CD4-positive, alpha-beta T cell treated with Interferon alpha-2 for 1 hour (primary cell): ENCODE measurements around the gene FEN1.

ENCODE experiments used
- DNase-seq, 2 donors: peaks; one replicate each; pipeline ENCODE4 v3.0.0-alpha.2; 2020 to 2022

Gene FEN1

DNA sequence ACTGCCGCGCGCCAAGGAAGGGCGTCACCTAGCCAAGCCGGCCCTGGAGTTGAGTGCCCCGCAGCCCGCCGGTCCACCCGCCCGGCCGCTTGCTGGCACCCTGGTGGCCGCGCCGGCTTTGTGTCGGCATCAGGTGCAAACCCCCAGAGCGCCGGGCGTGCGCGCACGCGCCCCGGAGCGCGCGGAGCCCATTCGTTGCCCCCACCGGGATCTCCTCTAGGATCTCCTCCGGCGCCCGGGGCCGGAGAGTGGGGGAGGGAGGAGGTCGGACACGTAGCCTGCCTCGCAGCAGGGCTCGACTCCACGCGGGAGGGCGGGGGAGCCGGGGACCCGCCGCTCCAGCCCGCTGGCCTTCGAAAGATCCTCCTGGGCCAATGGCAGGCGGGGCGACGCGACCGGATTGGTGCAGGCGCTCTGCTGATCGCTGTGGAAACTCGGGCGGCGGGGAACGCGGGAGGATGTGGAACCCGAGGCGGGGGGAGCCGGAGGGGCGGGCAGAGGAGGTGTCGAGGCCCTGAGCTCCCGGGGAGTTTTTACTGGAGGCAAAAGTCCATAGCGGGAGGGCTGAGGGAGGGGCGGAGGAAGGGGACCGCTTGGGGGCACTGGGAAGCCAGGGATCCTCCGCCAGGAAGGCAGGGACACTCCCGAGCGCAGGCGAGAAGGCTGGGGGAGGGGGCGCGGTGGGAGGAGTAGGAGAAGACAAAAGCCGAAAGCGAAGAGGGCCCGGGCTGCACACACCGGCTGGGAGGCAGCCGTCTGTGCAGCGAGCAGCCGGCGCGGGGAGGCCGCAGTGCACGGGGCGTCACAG, 35.1 kb downstream of the FEN1 start, which contains the start of gene FADS2:
Gene FADS2, plus strand, starts transcription at position 730 of the 808 bp plus-strand sequence. CDS start 91 bp downstream, outside the sequence.
- peak; percentile 59 to 68 for DNase-seq

DNA sequence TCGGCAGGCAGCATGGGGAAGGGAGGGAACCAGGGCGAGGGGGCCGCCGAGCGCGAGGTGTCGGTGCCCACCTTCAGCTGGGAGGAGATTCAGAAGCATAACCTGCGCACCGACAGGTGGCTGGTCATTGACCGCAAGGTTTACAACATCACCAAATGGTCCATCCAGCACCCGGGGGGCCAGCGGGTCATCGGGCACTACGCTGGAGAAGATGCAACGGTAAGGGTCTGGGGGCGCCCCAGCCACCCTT, 35.6 kb downstream of the FEN1 start:
- no peak for DNase-seq

DNA sequence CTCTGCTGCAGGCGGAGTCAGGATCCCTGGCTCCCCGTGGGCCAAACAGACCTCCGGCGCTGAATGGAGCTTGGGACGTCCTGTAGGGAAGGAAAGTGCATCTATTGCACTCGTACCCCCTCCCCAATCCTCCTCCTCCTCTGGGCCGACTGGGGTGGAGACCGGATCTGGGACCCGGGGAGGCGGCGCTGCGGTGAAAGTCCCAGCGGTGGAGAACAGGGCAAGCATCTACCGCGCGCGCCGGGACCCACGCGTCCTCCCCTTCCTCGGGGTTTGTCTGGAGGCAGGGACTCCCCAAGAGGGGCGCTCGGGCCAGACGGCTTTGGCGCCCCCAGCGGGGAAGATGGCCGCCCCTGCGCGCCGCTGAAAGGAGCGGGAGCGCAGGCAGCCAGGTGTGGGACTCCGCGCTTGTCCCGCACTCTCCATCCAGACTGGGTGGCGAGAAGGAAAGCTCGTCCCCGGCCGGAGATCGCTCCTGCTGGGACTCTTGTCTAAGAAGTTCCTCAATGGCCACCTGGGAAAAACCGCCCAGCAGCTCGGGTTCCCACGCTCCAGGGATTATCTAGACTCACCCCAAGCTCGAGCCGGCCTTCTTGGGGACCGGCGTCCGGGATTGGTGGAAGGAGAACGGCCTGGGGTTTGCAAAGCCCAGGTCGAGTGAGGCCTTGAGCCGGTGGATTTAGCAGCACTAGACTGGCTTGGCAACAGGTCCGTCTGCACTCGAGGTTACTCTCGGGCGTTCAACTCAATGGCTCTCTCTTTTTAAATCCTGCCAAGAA, 36.1 kb downstream of the FEN1 start:
- DNase-seq: peak in 1 of 2 donors; percentile 26

DNA sequence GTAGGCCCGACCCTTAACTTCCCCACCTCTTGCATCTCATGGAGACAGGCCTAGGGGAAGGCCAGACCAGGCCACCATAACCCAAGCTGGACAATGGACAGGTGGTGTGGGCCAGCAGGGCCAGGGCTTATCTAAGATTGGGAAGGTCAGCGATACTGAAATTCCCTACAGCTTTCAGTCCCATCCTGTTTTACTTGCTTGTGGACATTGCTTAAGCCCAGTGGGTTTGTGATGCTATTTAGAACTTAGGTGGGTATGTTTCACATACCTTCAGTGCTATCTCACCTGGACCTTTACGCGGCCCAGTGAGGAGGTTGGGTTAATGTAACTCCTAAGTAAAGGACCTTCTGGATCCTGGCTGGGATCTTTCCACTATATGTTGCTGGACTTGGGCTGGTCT, 37.1 kb downstream of the FEN1 start:
- no peak for DNase-seq

DNA sequence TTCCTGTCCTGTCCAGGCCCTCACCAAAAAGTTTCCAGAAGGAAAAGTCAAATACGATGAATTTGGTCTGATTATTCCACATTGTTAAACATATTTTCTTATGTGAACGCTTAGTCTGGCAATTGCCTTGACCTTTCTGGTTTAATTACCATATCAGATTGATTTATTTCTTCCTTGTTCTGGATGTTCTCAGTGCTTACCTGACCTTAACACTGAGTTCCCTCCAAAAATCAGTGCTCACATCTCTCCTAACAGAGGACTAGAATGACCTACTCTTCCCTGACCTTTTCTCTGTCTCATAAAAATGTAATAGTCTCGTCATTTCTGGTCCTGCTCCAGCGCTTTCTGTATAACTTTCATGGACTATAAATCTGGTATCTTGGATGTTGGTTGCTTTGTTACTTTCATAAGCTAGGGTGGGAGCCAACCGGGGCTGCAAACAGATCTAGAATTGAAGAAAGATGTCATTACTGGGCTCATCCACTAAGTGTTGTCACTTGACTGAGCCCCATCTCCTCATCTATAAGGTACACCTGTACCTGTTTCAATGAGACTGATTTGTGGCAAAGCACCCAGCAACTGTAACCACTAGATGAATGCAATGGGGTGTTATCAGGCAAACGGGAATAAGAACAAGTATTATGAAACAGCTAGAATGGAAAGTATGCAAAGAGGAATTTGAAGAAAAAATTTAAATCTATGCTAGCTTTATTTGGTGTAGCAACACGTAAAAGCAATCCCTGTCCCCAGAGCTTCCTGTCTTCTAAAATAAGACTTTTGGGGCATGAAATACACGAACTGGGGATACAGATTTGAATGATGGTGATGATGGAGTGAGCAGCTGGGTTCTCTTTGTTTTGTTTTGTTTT, 37.8 kb downstream of the FEN1 start:
- no peak for DNase-seq

DNA sequence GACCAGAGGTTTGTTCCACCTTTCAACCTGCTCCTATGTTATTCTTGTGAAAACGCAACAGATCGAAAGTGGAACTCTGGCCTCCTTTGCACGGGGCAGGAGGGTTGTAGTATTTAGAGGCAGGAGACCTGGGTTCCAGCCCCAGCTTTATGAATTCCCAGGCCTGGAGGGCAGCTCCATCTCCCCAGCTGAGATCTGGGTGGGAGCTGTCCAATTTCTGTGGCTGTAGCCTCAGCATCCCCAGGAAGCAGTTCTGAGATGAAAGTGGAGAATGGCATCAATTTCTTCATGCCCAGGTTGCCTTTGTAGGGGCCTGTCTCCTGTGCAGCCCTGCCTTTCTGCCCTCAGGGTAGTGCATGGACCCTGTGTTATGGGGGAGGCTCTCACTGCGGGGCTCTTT, 39.5 kb downstream of the FEN1 start:
- no peak for DNase-seq

DNA sequence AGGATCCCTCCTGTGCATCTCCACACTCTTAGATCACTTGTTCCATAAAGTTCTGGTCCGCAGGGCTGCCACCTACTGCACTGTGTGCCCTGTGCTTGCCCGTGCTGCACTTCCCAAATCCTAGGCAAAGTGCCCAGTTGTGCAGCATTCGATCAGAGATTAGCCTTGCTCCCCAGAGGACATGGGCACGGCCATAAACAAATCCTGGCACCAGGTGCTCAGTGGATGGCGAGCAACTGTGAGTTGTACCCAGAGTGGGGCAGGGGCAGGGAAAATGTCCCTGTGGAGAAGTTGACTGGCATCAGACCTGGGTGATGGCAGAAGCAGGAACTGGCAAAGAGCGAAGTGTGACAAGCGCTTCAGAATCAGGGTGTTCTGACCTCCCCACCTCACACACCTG, 40.0 kb downstream of the FEN1 start:
- DNase-seq: no peak

DNA sequence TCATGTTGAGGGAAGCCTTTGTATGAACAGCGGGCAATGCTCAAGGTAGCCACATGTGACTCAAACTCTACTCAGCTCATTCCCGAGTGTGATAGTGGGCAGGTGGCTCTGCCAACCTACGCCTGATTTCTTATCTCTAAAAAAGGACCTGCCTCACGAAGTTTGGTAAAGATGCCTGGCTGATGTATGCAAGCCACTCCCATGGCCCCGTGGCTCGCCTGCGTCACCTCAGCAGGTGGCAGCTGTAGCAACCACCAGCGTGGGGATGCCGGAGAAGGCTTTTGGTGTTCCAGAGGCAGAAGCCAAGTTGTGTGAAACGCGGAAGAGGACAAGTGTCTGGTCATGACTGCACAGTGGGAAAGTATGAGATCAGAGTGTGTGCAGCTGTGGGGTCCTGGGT, 40.8 kb downstream of the FEN1 start:
- DNase-seq: no peak

DNA sequence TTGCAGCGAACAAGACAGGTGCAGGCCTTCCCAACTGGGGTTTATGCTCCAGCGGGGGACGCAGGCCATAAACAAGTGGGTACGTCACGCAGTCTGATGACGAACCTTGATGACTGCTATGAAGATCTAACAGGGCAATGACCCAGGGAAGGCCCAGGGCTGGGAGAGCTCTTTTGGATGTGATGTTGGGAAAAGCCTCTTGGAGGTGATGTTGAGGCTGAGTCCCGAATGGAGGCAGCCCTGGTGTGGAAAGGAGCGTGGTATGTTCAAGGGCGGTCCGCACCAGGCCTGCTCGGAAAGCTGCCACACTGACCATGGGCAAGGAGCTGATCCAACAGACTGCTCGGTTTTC, 41.2 kb downstream of the FEN1 start:
- DNase-seq: no peak

DNA sequence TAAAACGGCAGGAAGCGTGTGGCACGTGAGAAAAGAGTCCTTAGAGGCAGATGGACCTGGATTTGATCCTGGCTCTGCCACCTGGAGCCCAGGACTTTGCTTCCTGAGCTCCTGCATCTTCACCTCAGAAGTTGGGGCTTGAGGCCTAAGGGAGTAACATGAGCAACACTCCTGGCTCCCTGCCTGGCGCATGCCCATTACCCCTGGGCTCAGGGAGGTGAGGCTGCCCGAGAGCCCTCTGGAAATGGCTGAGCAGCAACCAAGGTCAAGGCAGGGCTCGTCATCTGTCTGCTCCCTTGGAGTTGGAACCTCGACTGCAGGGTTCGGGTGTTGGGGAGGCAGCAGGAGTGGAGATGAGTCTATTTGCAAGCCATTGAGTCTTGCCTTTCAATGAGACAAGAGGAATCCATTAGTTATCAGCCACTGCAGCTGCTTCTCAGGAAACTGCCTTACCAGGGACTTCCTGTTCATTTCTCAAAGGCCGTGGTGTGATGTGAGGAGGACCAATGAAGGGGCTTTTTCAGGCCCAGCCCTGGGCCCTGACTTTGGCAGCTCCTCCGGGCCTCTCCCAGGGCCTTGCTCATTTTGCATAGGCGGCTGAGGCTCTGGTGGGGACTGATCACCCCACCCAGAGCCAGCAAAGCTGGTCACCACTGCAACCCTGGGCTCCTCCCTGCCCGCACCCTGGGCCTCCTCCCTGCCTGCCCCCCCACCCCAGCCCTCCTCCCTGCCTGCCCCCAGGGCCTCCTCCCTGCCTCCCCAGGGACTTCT, 41.8 kb downstream of the FEN1 start:
- DNase-seq: peak; percentile 52 to 66

DNA sequence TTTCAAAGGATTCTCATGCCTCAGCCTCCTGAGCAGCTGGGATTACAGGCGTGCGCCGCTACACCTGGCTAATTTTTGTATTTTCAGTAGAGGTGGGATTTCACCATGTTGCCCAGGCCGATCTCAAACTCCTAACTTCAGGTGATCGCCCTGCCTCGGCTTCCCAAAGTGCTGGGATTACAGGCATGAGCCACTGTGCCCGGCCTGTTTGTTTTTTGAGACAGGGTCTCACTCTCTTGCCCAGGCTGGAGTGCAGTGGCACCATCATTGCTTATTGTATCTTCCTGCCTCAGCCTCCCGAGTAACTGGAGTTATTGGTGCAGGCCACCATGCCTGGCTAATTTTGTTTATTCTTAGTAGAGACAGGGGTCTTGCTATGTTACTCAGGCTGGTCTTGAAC, 43.5 kb downstream of the FEN1 start:
- DNase-seq: no peak

DNA sequence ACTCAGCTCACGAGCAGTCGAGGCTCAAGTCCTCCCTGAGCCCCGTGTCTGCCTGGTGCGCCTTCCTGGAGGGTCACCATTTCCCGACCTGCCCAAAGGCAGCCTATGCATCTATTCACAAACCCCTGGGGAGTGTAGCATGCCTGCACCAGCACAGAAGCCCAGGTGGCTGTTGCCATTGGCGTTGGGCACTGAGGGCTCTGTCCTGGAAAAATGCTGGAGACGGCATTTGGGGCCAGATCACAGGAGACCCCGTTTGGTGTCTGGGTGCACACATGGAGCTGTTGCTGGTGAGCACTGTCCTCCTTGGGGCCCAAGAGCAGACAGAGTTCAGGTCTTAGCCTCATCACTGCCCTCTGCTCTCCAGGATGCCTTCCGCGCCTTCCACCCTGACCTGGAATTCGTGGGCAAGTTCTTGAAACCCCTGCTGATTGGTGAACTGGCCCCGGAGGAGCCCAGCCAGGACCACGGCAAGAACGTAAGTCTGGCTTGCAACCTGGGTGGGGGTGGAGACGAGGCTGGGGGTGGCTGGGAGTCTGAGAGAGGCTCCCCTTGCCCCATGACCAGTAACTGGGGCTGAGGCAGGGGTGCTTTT, 44.8 kb downstream of the FEN1 start:
- DNase-seq: no peak

DNA sequence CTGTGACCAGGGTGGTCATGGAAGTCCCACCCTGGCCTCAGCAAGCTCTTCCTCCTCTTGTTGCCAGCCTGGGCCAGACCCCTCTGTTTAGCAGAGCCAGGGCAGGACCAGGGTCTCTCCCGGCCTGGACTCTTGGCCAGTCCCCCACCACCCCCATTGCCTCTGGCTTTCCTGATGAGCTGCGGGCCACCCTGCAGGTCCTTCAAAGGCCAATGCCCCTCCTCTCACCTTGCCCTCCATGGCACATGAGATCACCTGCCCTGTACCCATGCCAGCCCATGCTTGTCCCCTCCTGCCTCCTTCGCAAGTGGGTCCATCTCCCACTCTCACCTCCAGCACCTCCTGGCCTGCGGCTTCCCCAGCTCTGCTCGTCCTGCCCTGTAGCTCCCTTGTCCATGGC, 45.8 kb downstream of the FEN1 start:
- DNase-seq: no peak

DNA sequence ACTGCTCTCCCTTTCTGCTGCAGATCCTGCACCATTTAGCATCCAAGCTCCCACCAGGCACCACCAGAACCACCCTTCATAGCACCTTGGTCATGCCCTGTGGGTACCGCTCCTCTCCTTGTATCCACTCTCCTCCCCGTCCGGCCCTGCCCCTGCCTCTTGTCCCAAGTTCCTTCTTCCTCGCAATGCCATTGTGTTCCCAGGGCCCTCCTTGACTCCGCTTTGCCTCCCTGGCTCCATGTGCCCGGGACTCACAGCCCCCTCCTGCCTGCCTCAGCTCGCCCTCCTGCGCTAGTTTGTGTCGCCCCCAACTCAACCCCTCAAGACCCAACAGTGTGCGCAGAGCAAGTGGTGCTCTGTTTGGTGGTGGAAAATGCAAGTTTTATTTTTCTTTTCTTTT, 46.2 kb downstream of the FEN1 start:
- DNase-seq: no peak

DNA sequence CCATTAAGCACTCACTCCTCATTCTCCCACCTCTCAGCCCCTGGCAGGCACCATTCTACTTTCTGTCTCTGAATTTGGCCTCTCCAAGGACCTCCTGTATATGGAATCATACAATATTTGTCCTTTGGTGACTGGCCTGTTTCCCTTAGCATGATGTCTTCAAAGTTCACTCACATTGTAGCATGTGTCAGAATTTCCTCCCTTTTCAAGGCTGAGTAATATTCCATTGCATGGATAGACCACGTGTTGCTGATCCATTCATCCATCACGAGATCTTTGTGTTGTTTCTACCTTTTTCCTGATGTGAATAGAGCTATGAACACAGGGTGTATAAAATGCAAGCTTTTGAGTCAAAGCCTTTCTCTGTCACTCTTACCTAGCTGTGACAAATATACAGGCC, 47.0 kb downstream of the FEN1 start:
- no peak for DNase-seq

DNA sequence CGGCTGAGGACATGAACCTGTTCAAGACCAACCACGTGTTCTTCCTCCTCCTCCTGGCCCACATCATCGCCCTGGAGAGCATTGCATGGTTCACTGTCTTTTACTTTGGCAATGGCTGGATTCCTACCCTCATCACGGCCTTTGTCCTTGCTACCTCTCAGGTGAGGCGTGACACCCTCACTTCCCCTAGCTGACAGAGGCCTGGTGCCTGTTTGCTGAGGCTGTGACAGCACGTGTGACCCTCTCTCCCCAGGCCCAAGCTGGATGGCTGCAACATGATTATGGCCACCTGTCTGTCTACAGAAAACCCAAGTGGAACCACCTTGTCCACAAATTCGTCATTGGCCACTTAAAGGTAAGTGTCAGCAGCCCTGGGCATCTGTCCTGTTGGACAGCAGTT, 47.7 kb downstream of the FEN1 start:
- DNase-seq: no peak

DNA sequence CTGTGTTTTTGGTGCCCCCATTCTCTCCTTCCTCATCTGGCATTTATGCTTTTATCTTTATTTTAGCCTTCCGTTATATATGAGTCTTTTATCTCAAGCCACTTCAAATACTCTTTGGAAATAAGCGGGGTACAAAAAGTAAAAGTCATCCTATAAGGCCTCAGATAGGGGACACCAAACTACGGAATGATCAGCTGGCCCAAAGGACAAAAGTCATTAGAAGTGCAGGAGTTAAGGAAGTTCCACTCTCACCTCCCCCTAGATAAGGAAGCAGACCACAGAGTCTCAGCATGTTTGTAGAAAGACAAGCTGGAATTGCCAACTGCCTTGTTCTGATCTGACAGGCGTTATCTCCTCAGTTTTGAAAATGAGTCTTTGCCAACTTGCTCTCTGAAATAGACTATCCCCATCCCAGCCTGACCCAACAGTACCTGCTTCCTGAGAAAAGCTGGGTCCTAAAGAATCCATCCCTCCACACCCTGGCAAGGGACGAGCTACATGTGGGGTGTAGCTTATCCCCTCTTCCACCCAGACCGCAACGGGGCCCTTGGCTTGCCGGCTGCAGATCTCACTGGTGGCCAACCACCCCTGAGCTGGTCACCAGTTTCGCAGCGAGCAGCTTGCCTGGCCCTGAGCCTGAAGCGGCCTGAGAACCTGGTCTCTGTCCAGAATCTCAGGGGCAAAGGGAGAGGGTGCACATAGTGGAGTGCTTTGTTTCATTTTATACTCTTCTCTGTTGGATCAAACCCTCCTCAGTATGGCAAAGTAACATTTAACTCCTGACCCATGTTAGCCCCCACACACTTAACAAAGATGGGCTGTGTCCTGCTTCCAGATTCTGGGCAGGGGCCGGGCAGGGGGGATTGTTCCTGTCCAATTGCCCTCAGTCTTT, 49.2 kb downstream of the FEN1 start:
- DNase-seq: no peak

DNA sequence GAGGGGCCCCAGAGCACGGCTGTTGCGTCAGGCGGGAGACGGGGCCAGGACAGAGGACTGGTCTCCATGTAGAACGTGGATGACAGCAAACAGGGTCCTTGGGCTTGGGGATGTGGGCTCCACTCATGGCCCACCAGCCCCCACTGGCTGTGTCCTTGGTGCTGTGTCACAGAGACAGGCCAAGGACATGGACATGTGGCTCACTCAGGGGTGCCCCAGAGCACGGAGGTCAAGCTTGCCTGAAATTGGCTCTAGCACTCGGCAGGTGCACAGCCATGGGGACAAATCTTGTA, 49.8 kb downstream of the FEN1 start:
- no peak for DNase-seq

DNA sequence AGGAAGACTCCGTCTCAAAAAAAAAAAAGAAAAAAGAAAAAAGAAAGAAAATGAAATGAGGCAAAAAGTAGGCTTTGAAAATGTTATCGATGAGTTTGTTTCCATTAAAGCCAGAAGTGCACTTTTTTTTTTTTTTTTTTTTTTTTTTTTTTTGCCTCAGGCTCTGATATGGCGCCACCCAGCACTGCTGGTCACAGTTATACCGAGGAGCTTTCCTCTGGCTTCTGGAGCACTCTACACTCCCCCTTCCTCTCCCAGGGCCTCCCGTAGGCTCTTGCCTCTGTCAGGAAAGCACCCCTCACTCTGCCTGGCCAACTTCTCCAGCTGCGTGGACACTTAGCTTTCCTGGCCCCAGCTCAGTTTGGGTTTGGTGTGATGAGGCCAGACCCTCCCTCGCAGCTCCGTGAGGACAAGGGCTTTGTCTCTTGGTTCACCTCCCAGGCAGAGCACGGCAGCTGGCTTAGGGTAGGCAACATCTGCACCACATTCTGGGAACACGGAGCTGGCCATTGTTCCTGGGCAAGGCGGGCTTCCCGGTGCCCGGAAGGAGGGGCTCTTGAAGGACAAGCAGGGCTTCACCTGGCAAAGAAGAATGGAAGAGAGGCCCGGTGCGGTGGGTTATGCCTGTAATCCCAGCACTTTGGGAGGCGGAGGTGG, 52.3 kb downstream of the FEN1 start:
- no peak for DNase-seq

DNA sequence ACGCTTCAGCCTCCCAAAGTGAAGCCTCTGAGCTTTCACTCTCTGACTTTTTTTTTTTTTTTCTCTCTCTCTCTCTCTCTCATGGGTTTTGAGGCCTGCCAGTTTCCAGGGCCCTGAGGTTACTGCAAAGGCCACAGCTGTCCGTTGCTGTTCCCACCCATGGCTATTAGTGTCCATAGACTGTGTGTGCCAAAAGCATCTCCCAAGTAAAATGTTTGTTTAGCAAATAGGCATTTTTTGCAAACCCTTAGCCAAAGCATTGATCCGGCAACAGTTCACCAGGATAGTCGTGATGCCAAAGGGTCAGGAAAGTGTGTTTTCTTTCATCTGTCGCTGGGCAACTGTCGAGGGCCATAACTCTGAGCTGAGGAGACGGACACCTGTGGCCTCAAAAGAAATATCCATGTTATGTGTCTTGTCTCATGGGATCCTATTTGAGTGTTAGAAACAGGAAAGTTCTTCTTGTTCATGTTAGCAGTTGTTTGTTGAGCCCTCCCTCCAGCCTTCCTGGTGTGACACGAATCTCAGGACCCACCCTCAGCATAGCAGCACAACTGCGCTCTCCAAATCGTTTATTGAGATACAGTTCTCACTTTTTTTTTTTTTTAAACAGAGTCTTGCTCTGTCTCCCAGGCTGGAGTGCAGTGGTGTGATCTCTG, 53.8 kb downstream of the FEN1 start:
- DNase-seq: no peak
